Measurements from ENCODE around the gene TANGO2.

The TANGO2 gene

GRCh38 chr22:20032407-20032991 is 11.6 kb downstream of the TANGO2 start:
- Histone ChIP-seq H3K4me3 (ENCODE audit: low read length in 2 of 2) (no peak overlapping the region), H3K27ac (replicated peaks; ENCODE audit: low read length) (no peak overlapping the region), H3K9ac (ENCODE audit: low read depth, low read length, poor library complexity) (peak overlapping the region; percentile 44), H3K4me1 (ENCODE audit: control insufficient read depth in 2 of 2, insufficient read depth in 1 of 2, low read depth in 1 of 2, low read length in 2 of 2) (no peaks in the 10 kb centered on the region), H3K18ac (ENCODE audit: low read length) (peak overlapping the region; percentile 66), H3K27me3 (ENCODE audit: control insufficient read depth in 3 of 3, insufficient read depth in 3 of 3, low read depth in 1 of 3, low read length in 3 of 3) (no peaks in the 10 kb centered on the region), H2BK12ac (ENCODE audit: low read length) (no peak overlapping the region), H3K4ac (ENCODE audit: low read length) (no peak overlapping the region), H3K79me1 (ENCODE audit: low read depth, low read length) (peaks cover 7% of the 10 kb centered on the region), H3K23ac (ENCODE audit: low read depth, low read length, poor library complexity) (peak overlapping the region; percentile 90), H2BK5ac (ENCODE audit: low read length) (peak overlapping the region; percentile 44), H2AK5ac (ENCODE audit: low read depth, low read length) (no peak overlapping the region), H3K9me3 (replicated peaks in 1 of 2; ENCODE audit: control insufficient read depth in 2 of 2, insufficient read depth in 1 of 2, low read depth in 1 of 2, low read length in 2 of 2) (no peaks in the 10 kb centered on the region), H4K8ac (ENCODE audit: low read depth, low read length) (no peak overlapping the region), H2AFZ (ENCODE audit: low read length) (no peak overlapping the region), H2BK15ac (ENCODE audit: low read length) (no peak overlapping the region), H2BK120ac (ENCODE audit: low read depth, low read length) (no peak overlapping the region), H3K14ac (ENCODE audit: low read length) (no peak overlapping the region), H3K36me3 (replicated peaks in 1 of 2; ENCODE audit: control insufficient read depth in 2 of 2, insufficient read depth in 2 of 2, low read length in 2 of 2) (peaks cover 0 to 11% of the 10 kb centered on the region in 2 donors), H4K91ac (ENCODE audit: low read depth, low read length, poor library complexity) (no peak overlapping the region), H3K4me2 (ENCODE audit: insufficient read depth, low read length, poor library complexity, severe bottlenecking) (no peak overlapping the region)
- DNase-seq (ENCODE audit: low spot score) = no peak
- WGBS, 2 donors (ENCODE audit: extremely low coverage in 2 of 2, insufficient read length in 2 of 2, insufficient replicate concordance in 1 of 2) = no CpG with 5 or more reads among the region's 7 CpGs

GRCh38 chr22:20033045-20033706 is 12.3 kb downstream of the TANGO2 start:
- peak overlapping the region; percentile 17 for H3K14ac ChIP-seq (ENCODE audit: low read length)
- no peaks in the 10 kb centered on the region for H3K27me3 ChIP-seq (ENCODE audit: control insufficient read depth in 3 of 3, insufficient read depth in 3 of 3, low read depth in 1 of 3, low read length in 3 of 3)
- H4K91ac ChIP-seq (ENCODE audit: low read depth, low read length, poor library complexity) = peak overlapping the region; percentile 82
- no peak overlapping the region for H2BK15ac ChIP-seq (ENCODE audit: low read length)
- peak overlapping the region; percentile 90 for H3K23ac ChIP-seq (ENCODE audit: low read depth, low read length, poor library complexity)
- no peak overlapping the region for H2BK120ac ChIP-seq (ENCODE audit: low read depth, low read length)
- no peak overlapping the region for H3K18ac ChIP-seq (ENCODE audit: low read length)
- peaks cover 0 to 11% of the 10 kb centered on the region in 2 donors for H3K36me3 ChIP-seq (replicated peaks in 1 of 2; ENCODE audit: control insufficient read depth in 2 of 2, insufficient read depth in 2 of 2, low read length in 2 of 2)
- H3K27ac ChIP-seq (replicated peaks; ENCODE audit: low read length) = no peak overlapping the region
- no peaks in the 10 kb centered on the region for H3K4me1 ChIP-seq (ENCODE audit: control insufficient read depth in 2 of 2, insufficient read depth in 1 of 2, low read depth in 1 of 2, low read length in 2 of 2)
- H3K9ac ChIP-seq (ENCODE audit: low read depth, low read length, poor library complexity) = no peak overlapping the region
- peaks cover 7% of the 10 kb centered on the region for H3K79me1 ChIP-seq (ENCODE audit: low read depth, low read length)
- H2AK5ac ChIP-seq (ENCODE audit: low read depth, low read length) = no peak overlapping the region
- DNase-seq (ENCODE audit: low spot score) = no peak
- no peak overlapping the region for H3K4me2 ChIP-seq (ENCODE audit: insufficient read depth, low read length, poor library complexity, severe bottlenecking)
- no peak overlapping the region for H2AFZ ChIP-seq (ENCODE audit: low read length)
- no CpG with 5 or more reads among the region's 14 CpGs for whole genome bisulfite sequencing, 2 donors (ENCODE audit: extremely low coverage in 2 of 2, insufficient read length in 2 of 2, insufficient replicate concordance in 1 of 2)
- no peaks in the 10 kb centered on the region for H3K9me3 ChIP-seq (replicated peaks in 1 of 2; ENCODE audit: control insufficient read depth in 2 of 2, insufficient read depth in 1 of 2, low read depth in 1 of 2, low read length in 2 of 2)
- H2BK12ac ChIP-seq (ENCODE audit: low read length) = no peak overlapping the region
- H3K4ac ChIP-seq (ENCODE audit: low read length) = no peak overlapping the region
- H4K8ac ChIP-seq (ENCODE audit: low read depth, low read length) = no peak overlapping the region
- H2BK5ac ChIP-seq (ENCODE audit: low read length) = peak overlapping the region; percentile 85
- no peak overlapping the region for H3K4me3 ChIP-seq (ENCODE audit: low read length in 2 of 2)

- H3K27ac ChIP-seq (replicated peaks; ENCODE audit: low read length) = no peak overlapping the region
- H2BK120ac ChIP-seq (ENCODE audit: low read depth, low read length) = no peak overlapping the region
- no peak overlapping the region for H3K4ac ChIP-seq (ENCODE audit: low read length)
- no peak overlapping the region for H2AK5ac ChIP-seq (ENCODE audit: low read depth, low read length)
- no peak overlapping the region for H3K14ac ChIP-seq (ENCODE audit: low read length)
- H2BK12ac ChIP-seq (ENCODE audit: low read length) = no peak overlapping the region
- no peak overlapping the region for H3K9ac ChIP-seq (ENCODE audit: low read depth, low read length, poor library complexity)
- no peak overlapping the region for H3K4me2 ChIP-seq (ENCODE audit: insufficient read depth, low read length, poor library complexity, severe bottlenecking)
- no peak overlapping the region for H3K23ac ChIP-seq (ENCODE audit: low read depth, low read length, poor library complexity)
- no peak overlapping the region for H4K91ac ChIP-seq (ENCODE audit: low read depth, low read length, poor library complexity)
- H3K36me3 ChIP-seq (replicated peaks in 1 of 2; ENCODE audit: control insufficient read depth in 2 of 2, insufficient read depth in 2 of 2, low read length in 2 of 2) = peaks cover 0 to 11% of the 10 kb centered on the region in 2 donors
- no peaks in the 10 kb centered on the region for H3K4me1 ChIP-seq (ENCODE audit: control insufficient read depth in 2 of 2, insufficient read depth in 1 of 2, low read depth in 1 of 2, low read length in 2 of 2)
- no peak overlapping the region for H4K8ac ChIP-seq (ENCODE audit: low read depth, low read length)
- no peak for DNase-seq (ENCODE audit: low spot score)
- H3K9me3 ChIP-seq (replicated peaks in 1 of 2; ENCODE audit: control insufficient read depth in 2 of 2, insufficient read depth in 1 of 2, low read depth in 1 of 2, low read length in 2 of 2) = no peaks in the 10 kb centered on the region
- no peak overlapping the region for H2BK5ac ChIP-seq (ENCODE audit: low read length)
- H2AFZ ChIP-seq (ENCODE audit: low read length) = no peak overlapping the region
- H3K18ac ChIP-seq (ENCODE audit: low read length) = no peak overlapping the region
- no peak overlapping the region for H3K4me3 ChIP-seq (ENCODE audit: low read length in 2 of 2)
- H3K79me1 ChIP-seq (ENCODE audit: low read depth, low read length) = peaks cover 10% of the 10 kb centered on the region
- no peaks in the 10 kb centered on the region for H3K27me3 ChIP-seq (ENCODE audit: control insufficient read depth in 3 of 3, insufficient read depth in 3 of 3, low read depth in 1 of 3, low read length in 3 of 3)
- no CpG with 5 or more reads among the region's 5 CpGs for WGBS, 2 donors (ENCODE audit: extremely low coverage in 2 of 2, insufficient read length in 2 of 2, insufficient replicate concordance in 1 of 2)
- peak overlapping the region; percentile 49 for H2BK15ac ChIP-seq (ENCODE audit: low read length)
Measured at GRCh38 chr22:20034143-20034542, 13.2 kb downstream of the TANGO2 start.

- H4K8ac ChIP-seq (ENCODE audit: low read depth, low read length) = no peak overlapping the region
- no CpG with 5 or more reads among the region's 16 CpGs for WGBS, 2 donors (ENCODE audit: extremely low coverage in 2 of 2, insufficient read length in 2 of 2, insufficient replicate concordance in 1 of 2)
- H3K36me3 ChIP-seq (replicated peaks in 1 of 2; ENCODE audit: control insufficient read depth in 2 of 2, insufficient read depth in 2 of 2, low read length in 2 of 2) = peaks cover 0 to 16% of the 10 kb centered on the region in 2 donors
- no peak overlapping the region for H4K91ac ChIP-seq (ENCODE audit: low read depth, low read length, poor library complexity)
- H2BK12ac ChIP-seq (ENCODE audit: low read length) = no peak overlapping the region
- H2BK15ac ChIP-seq (ENCODE audit: low read length) = peak overlapping the region; percentile 81
- no peak overlapping the region for H2AFZ ChIP-seq (ENCODE audit: low read length)
- no peak overlapping the region for H3K18ac ChIP-seq (ENCODE audit: low read length)
- no peak overlapping the region for H3K4ac ChIP-seq (ENCODE audit: low read length)
- no peak overlapping the region for H3K9ac ChIP-seq (ENCODE audit: low read depth, low read length, poor library complexity)
- no peak overlapping the region for H2BK120ac ChIP-seq (ENCODE audit: low read depth, low read length)
- peak overlapping the region; percentile 95 for H3K23ac ChIP-seq (ENCODE audit: low read depth, low read length, poor library complexity)
- H3K4me3 ChIP-seq (ENCODE audit: low read length in 2 of 2) = no peak overlapping the region
- no peak overlapping the region for H3K27ac ChIP-seq (replicated peaks; ENCODE audit: low read length)
- no peaks in the 10 kb centered on the region for H3K9me3 ChIP-seq (replicated peaks in 1 of 2; ENCODE audit: control insufficient read depth in 2 of 2, insufficient read depth in 1 of 2, low read depth in 1 of 2, low read length in 2 of 2)
- H2BK5ac ChIP-seq (ENCODE audit: low read length) = no peak overlapping the region
- no peak overlapping the region for H3K4me2 ChIP-seq (ENCODE audit: insufficient read depth, low read length, poor library complexity, severe bottlenecking)
- no peak overlapping the region for H2AK5ac ChIP-seq (ENCODE audit: low read depth, low read length)
- no peaks in the 10 kb centered on the region for H3K4me1 ChIP-seq (ENCODE audit: control insufficient read depth in 2 of 2, insufficient read depth in 1 of 2, low read depth in 1 of 2, low read length in 2 of 2)
- H3K79me1 ChIP-seq (ENCODE audit: low read depth, low read length) = peaks cover 10% of the 10 kb centered on the region
- peak overlapping the region; percentile 82 for H3K14ac ChIP-seq (ENCODE audit: low read length)
- DNase-seq (ENCODE audit: low spot score) = no peak
- no peaks in the 10 kb centered on the region for H3K27me3 ChIP-seq (ENCODE audit: control insufficient read depth in 3 of 3, insufficient read depth in 3 of 3, low read depth in 1 of 3, low read length in 3 of 3)
Measured at GRCh38 chr22:20035375-20036083, 14.6 kb downstream of the TANGO2 start.
